ENCODE data around the gene CLSTN2. TPM values are rescaled to one million over a fixed set of nuclear protein-coding genes. Genes with fewer than 3 reads are reported as not detected.

Gene CLSTN2
- polyA plus RNA-seq, 4 donors, result under 0.01 to 1.2 (median 0.84) TPM; not detected in 1

DNA sequence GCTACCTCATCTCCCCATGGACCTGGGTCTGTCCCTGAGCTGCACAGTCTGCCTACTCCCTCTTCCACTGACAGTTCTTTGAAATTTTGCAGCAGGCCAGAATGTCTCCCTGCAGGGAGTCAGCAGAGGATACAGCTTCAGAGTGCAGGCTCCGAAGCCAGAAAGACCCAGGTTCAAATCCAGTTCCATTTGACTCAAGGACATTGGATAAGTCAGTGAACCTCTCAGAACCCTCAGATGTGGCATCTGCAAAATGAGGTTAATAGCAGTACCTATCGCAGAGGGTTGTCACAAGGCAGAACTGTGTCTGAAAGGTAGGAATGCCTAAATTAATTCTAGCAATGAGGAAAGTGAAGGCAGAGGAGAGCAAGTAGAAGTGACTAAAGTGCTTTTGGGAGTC lies 498.4 kb downstream of the CLSTN2 start:
- DNase-seq, result no peak

GRCh38 chr3:140434261-140434905 lies 499.4 kb downstream of the CLSTN2 start:
- WGBS, 3 donors, result 65 to 71% (median 70%) methylated on average over 5 of the region's 5 CpGs
- H3K36me3 ChIP-seq (ENCODE audit: control insufficient read depth in 3 of 3, insufficient read depth in 2 of 3, low read depth in 1 of 3, low read length in 3 of 3), result no peaks in the 10 kb centered on the region
- FAIRE-seq, result no peak

More for the DNA sequence above, 498.4 kb downstream of the CLSTN2 start:
- no peak overlapping the region for H3K4me3 ChIP-seq (ENCODE audit: low read depth in 1 of 3, low read length in 3 of 3)
- H3K36me3 ChIP-seq (ENCODE audit: control insufficient read depth in 3 of 3, insufficient read depth in 2 of 3, low read depth in 1 of 3, low read length in 3 of 3), result no peaks in the 10 kb centered on the region
- no peak overlapping the region for H3K27ac ChIP-seq (ENCODE audit: low read depth in 1 of 3, low read length in 2 of 3)
- H3K27me3 ChIP-seq (ENCODE audit: control insufficient read depth in 3 of 3, insufficient read depth in 3 of 3, low read length in 3 of 3), result no peaks in the 10 kb centered on the region
- FAIRE-seq, result no peak
- H3K9me3 ChIP-seq (ENCODE audit: control insufficient read depth in 2 of 2, insufficient read depth in 1 of 2, low read depth in 1 of 2, low read length in 1 of 2), result no peaks in the 10 kb centered on the region
- WGBS, 3 donors, result 82 to 90% (median 88%) methylated on average over 2 of the region's 2 CpGs
- no peaks in the 10 kb centered on the region for H3K4me1 ChIP-seq (ENCODE audit: control insufficient read depth in 3 of 3, insufficient read depth in 2 of 3, low read depth in 1 of 3, low read length in 2 of 3)

GRCh38 chr3:140436421-140436820 lies 501.4 kb downstream of the CLSTN2 start:
- Histone ChIP-seq H3K36me3 (ENCODE audit: control insufficient read depth in 3 of 3, insufficient read depth in 2 of 3, low read depth in 1 of 3, low read length in 3 of 3) (no peaks in the 10 kb centered on the region), H3K9me3 (ENCODE audit: control insufficient read depth in 2 of 2, insufficient read depth in 1 of 2, low read depth in 1 of 2, low read length in 1 of 2) (no peaks in the 10 kb centered on the region), H3K4me1 (ENCODE audit: control insufficient read depth in 3 of 3, insufficient read depth in 2 of 3, low read depth in 1 of 3, low read length in 2 of 3) (no peaks in the 10 kb centered on the region), H3K27ac (ENCODE audit: low read depth in 1 of 3, low read length in 2 of 3) (no peak overlapping the region), H3K4me3 (ENCODE audit: low read depth in 1 of 3, low read length in 3 of 3) (no peak overlapping the region), H3K27me3 (ENCODE audit: control insufficient read depth in 3 of 3, insufficient read depth in 3 of 3, low read length in 3 of 3) (no peaks in the 10 kb centered on the region)
- FAIRE-seq, result no peak
- DNase-seq, result no peak
- WGBS, 3 donors, result 81 to 93% (median 90%) methylated on average over 4 of the region's 4 CpGs

More at GRCh38 chr3:140434261-140434905, 499.4 kb downstream of the CLSTN2 start:
- Histone ChIP-seq H3K27ac (ENCODE audit: low read depth in 1 of 3, low read length in 2 of 3) (no peak overlapping the region), H3K9me3 (ENCODE audit: control insufficient read depth in 2 of 2, insufficient read depth in 1 of 2, low read depth in 1 of 2, low read length in 1 of 2) (no peaks in the 10 kb centered on the region), H3K27me3 (ENCODE audit: control insufficient read depth in 3 of 3, insufficient read depth in 3 of 3, low read length in 3 of 3) (no peaks in the 10 kb centered on the region), H3K4me1 (ENCODE audit: control insufficient read depth in 3 of 3, insufficient read depth in 2 of 3, low read depth in 1 of 3, low read length in 2 of 3) (no peaks in the 10 kb centered on the region), H3K4me3 (ENCODE audit: low read depth in 1 of 3, low read length in 3 of 3) (no peak overlapping the region)
- no peak for DNase-seq

DNA sequence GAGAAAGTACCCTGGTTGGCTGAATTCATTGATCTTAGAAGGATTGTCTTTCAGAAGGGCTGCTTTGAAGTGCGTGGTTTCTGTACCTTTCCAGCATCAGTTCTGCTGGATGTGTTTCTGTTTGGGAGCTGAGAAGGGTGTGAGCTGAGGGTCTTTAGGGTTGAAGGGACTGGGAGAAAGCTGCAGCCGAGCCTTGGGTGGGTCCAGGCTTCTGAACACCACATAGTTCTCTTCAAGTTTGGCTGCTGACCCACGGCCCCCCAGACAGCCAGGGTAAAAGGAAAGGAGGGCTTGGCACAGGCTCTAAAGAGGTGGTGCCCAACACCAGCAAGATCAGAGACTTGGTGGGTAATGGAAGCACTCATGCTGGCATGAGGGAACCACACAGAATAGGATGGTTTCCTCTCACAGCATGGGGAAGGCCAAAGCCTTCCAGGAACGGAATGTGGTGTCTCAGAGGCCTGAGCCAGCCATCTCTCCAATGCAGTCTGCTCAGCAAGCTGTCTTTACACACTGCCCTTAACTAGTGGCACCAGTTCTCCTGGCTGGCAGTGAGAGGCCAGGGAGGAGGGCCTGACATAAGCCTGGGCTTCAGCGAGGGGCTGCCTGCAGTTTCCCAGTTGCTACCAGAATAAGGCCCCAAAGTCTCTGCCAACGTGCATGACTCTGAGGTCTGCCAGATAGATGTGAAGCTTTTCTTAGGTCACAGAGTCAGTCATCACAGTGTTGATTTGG lies 503.9 kb downstream of the CLSTN2 start:
- no peak overlapping the region for H3K4me3 ChIP-seq (ENCODE audit: low read depth in 1 of 3, low read length in 3 of 3)
- 62 to 69% (median 66%) methylated on average over 6 of the region's 6 CpGs for WGBS, 3 donors
- DNase-seq (no peak), FAIRE-seq (no peak)
- no peaks in the 10 kb centered on the region for H3K27me3 ChIP-seq (ENCODE audit: control insufficient read depth in 3 of 3, insufficient read depth in 3 of 3, low read length in 3 of 3)
- H3K4me1 ChIP-seq (ENCODE audit: control insufficient read depth in 3 of 3, insufficient read depth in 2 of 3, low read depth in 1 of 3, low read length in 2 of 3), result no peaks in the 10 kb centered on the region
- H3K9me3 ChIP-seq (ENCODE audit: control insufficient read depth in 2 of 2, insufficient read depth in 1 of 2, low read depth in 1 of 2, low read length in 1 of 2), result no peaks in the 10 kb centered on the region
- no peaks in the 10 kb centered on the region for H3K36me3 ChIP-seq (ENCODE audit: control insufficient read depth in 3 of 3, insufficient read depth in 2 of 3, low read depth in 1 of 3, low read length in 3 of 3)
- no peak overlapping the region for H3K27ac ChIP-seq (ENCODE audit: low read depth in 1 of 3, low read length in 2 of 3)

- Histone ChIP-seq H3K4me1 (ENCODE audit: control insufficient read depth in 3 of 3, insufficient read depth in 2 of 3, low read depth in 1 of 3, low read length in 2 of 3) (no peaks in the 10 kb centered on the region), H3K27me3 (ENCODE audit: control insufficient read depth in 3 of 3, insufficient read depth in 3 of 3, low read length in 3 of 3) (no peaks in the 10 kb centered on the region), H3K4me3 (ENCODE audit: low read depth in 1 of 3, low read length in 3 of 3) (no peak overlapping the region), H3K36me3 (ENCODE audit: control insufficient read depth in 3 of 3, insufficient read depth in 2 of 3, low read depth in 1 of 3, low read length in 3 of 3) (no peaks in the 10 kb centered on the region), H3K9me3 (ENCODE audit: control insufficient read depth in 2 of 2, insufficient read depth in 1 of 2, low read depth in 1 of 2, low read length in 1 of 2) (no peaks in the 10 kb centered on the region), H3K27ac (ENCODE audit: low read depth in 1 of 3, low read length in 2 of 3) (no peak overlapping the region)
- FAIRE-seq (no peak), DNase-seq (no peak)
- 86 to 87% (median 86%) methylated on average over 5 of the region's 5 CpGs for WGBS, 3 donors
These were observed 504.5 kb downstream of the CLSTN2 start for GRCh38 chr3:140439527-140439926.

- Histone ChIP-seq H3K27ac (ENCODE audit: low read depth in 1 of 3, low read length in 2 of 3) (no peak overlapping the region), H3K4me3 (ENCODE audit: low read depth in 1 of 3, low read length in 3 of 3) (no peak overlapping the region), H3K9me3 (ENCODE audit: control insufficient read depth in 2 of 2, insufficient read depth in 1 of 2, low read depth in 1 of 2, low read length in 1 of 2) (no peaks in the 10 kb centered on the region), H3K27me3 (ENCODE audit: control insufficient read depth in 3 of 3, insufficient read depth in 3 of 3, low read length in 3 of 3) (no peaks in the 10 kb centered on the region), H3K4me1 (ENCODE audit: control insufficient read depth in 3 of 3, insufficient read depth in 2 of 3, low read depth in 1 of 3, low read length in 2 of 3) (no peaks in the 10 kb centered on the region), H3K36me3 (ENCODE audit: control insufficient read depth in 3 of 3, insufficient read depth in 2 of 3, low read depth in 1 of 3, low read length in 3 of 3) (no peaks in the 10 kb centered on the region)
- WGBS, 3 donors, result 73 to 93% (median 78%) methylated on average over 1 of the region's 1 CpG
- DNase-seq (no peak), FAIRE-seq (no peak)
These were observed 505.5 kb downstream of the CLSTN2 start for GRCh38 chr3:140440446-140440845.

- no peaks in the 10 kb centered on the region for H3K36me3 ChIP-seq (ENCODE audit: control insufficient read depth in 3 of 3, insufficient read depth in 2 of 3, low read depth in 1 of 3, low read length in 3 of 3)
- no peaks in the 10 kb centered on the region for H3K9me3 ChIP-seq (ENCODE audit: control insufficient read depth in 2 of 2, insufficient read depth in 1 of 2, low read depth in 1 of 2, low read length in 1 of 2)
- H3K27ac ChIP-seq (ENCODE audit: low read depth in 1 of 3, low read length in 2 of 3), result no peak overlapping the region
- 70 to 78% (median 76%) methylated on average over 2 of the region's 2 CpGs for WGBS, 3 donors
- no peak overlapping the region for H3K4me3 ChIP-seq (ENCODE audit: low read depth in 1 of 3, low read length in 3 of 3)
- FAIRE-seq, result no peak
- no peaks in the 10 kb centered on the region for H3K4me1 ChIP-seq (ENCODE audit: control insufficient read depth in 3 of 3, insufficient read depth in 2 of 3, low read depth in 1 of 3, low read length in 2 of 3)
- no peaks in the 10 kb centered on the region for H3K27me3 ChIP-seq (ENCODE audit: control insufficient read depth in 3 of 3, insufficient read depth in 3 of 3, low read length in 3 of 3)
- DNase-seq, result no peak
These were observed 506.0 kb downstream of the CLSTN2 start for GRCh38 chr3:140441006-140441405.

GRCh38 chr3:140442621-140443020 lies 507.6 kb downstream of the CLSTN2 start:
- Histone ChIP-seq H3K27me3 (ENCODE audit: control insufficient read depth in 3 of 3, insufficient read depth in 3 of 3, low read length in 3 of 3) (no peaks in the 10 kb centered on the region), H3K4me3 (ENCODE audit: low read depth in 1 of 3, low read length in 3 of 3) (no peak overlapping the region), H3K9me3 (ENCODE audit: control insufficient read depth in 2 of 2, insufficient read depth in 1 of 2, low read depth in 1 of 2, low read length in 1 of 2) (no peaks in the 10 kb centered on the region), H3K36me3 (ENCODE audit: control insufficient read depth in 3 of 3, insufficient read depth in 2 of 3, low read depth in 1 of 3, low read length in 3 of 3) (no peaks in the 10 kb centered on the region), H3K4me1 (ENCODE audit: control insufficient read depth in 3 of 3, insufficient read depth in 2 of 3, low read depth in 1 of 3, low read length in 2 of 3) (no peaks in the 10 kb centered on the region), H3K27ac (ENCODE audit: low read depth in 1 of 3, low read length in 2 of 3) (no peak overlapping the region)
- DNase-seq (no peak), FAIRE-seq (no peak)
- WGBS, 3 donors, result 68 to 73% (median 73%) methylated on average over 2 of the region's 2 CpGs
